HL-60 (cell line): ENCODE measurements around the gene CCNK.

ENCODE experiments used
- DNase-seq, 2 experiments: peaks; one replicate each; pipeline ENCODE4 v3.0.0-alpha.2; 2010 to 2020; ENCODE audit warnings: low read depth in 1 of 2, low spot score in 1 of 2
- H3K27ac ChIP-seq: fragments of 250-450 bp; sonication (Bioruptor Pico); replicated peaks from 2 replicates; pipeline ENCODE4 v1.5.1; 2020; ENCODE audit warnings: mild to moderate bottlenecking, moderate library complexity
- H3K27me3 ChIP-seq: fragments of 250-450 bp; sonication (Bioruptor Pico); 2 replicates; pipeline ENCODE4 v1.5.1; 2021; ENCODE audit warnings: mild to moderate bottlenecking, moderate library complexity; ENCODE audit not compliant: insufficient read depth, poor library complexity, severe bottlenecking
- H3K4me3 ChIP-seq: replicated peaks from 2 replicates; pipeline ENCODE4 v1.5.1; 2011; ENCODE audit warnings: mild to moderate bottlenecking, control low read depth, low read length; ENCODE audit not compliant: insufficient read depth
- GABPA ChIP-seq: IDR thresholded peaks from 2 replicates; pipeline ENCODE4 v1.6.1; 2012; ENCODE audit warnings: low read depth
- POLR2AphosphoS5 ChIP-seq: IDR thresholded peaks from 2 replicates; pipeline ENCODE4 v1.6.1; 2012; ENCODE audit warnings: low read depth
- SPI1 ChIP-seq: IDR thresholded peaks from 2 replicates; pipeline ENCODE4 v1.6.1; 2012; ENCODE audit warnings: low read depth, mild to moderate bottlenecking, borderline replicate concordance
- TF ChIP-seq, protein P1 (sequence below): IDR thresholded peaks from one replicate; pipeline ENCODE4 v1.5.1; 2011; ENCODE audit warnings: low read length, control low read depth, inconsistent platforms; ENCODE audit not compliant: insufficient read depth
- TF ChIP-seq, protein P2 (sequence below): IDR thresholded peaks from 2 replicates; pipeline ENCODE4 v1.6.1; 2012; ENCODE audit warnings: low read depth; ENCODE audit not compliant: insufficient replicate concordance

The CCNK gene

DNA sequence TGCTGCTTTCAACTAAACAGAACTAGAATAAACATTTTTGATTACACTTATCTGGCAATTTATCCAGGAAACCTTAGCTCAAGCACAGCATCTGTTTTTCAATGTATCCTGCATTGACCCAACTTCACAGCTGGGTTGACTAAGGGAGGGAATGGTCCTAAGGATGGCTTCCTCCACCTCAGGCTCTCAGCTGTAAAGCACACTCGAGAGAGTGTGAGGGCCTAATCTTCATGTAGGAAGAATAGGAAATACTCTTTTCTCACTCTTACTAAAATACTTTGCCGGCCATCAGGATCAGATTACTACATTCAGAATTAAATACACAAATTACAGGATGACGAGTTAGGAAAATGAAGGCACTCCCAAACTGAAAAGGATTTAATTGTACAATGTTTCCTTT lies 7.8 kb upstream of the CCNK start:
- no peak for DNase-seq
- H3K4me3 ChIP-seq = no peak overlapping the region
- TF ChIP-seq SPI1 (no peak), POLR2AphosphoS5 (no peak), GABPA (no peak)
- TF ChIP-seq, protein P1, sequence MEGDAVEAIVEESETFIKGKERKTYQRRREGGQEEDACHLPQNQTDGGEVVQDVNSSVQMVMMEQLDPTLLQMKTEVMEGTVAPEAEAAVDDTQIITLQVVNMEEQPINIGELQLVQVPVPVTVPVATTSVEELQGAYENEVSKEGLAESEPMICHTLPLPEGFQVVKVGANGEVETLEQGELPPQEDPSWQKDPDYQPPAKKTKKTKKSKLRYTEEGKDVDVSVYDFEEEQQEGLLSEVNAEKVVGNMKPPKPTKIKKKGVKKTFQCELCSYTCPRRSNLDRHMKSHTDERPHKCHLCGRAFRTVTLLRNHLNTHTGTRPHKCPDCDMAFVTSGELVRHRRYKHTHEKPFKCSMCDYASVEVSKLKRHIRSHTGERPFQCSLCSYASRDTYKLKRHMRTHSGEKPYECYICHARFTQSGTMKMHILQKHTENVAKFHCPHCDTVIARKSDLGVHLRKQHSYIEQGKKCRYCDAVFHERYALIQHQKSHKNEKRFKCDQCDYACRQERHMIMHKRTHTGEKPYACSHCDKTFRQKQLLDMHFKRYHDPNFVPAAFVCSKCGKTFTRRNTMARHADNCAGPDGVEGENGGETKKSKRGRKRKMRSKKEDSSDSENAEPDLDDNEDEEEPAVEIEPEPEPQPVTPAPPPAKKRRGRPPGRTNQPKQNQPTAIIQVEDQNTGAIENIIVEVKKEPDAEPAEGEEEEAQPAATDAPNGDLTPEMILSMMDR = no peak
- TF ChIP-seq, protein P2, sequence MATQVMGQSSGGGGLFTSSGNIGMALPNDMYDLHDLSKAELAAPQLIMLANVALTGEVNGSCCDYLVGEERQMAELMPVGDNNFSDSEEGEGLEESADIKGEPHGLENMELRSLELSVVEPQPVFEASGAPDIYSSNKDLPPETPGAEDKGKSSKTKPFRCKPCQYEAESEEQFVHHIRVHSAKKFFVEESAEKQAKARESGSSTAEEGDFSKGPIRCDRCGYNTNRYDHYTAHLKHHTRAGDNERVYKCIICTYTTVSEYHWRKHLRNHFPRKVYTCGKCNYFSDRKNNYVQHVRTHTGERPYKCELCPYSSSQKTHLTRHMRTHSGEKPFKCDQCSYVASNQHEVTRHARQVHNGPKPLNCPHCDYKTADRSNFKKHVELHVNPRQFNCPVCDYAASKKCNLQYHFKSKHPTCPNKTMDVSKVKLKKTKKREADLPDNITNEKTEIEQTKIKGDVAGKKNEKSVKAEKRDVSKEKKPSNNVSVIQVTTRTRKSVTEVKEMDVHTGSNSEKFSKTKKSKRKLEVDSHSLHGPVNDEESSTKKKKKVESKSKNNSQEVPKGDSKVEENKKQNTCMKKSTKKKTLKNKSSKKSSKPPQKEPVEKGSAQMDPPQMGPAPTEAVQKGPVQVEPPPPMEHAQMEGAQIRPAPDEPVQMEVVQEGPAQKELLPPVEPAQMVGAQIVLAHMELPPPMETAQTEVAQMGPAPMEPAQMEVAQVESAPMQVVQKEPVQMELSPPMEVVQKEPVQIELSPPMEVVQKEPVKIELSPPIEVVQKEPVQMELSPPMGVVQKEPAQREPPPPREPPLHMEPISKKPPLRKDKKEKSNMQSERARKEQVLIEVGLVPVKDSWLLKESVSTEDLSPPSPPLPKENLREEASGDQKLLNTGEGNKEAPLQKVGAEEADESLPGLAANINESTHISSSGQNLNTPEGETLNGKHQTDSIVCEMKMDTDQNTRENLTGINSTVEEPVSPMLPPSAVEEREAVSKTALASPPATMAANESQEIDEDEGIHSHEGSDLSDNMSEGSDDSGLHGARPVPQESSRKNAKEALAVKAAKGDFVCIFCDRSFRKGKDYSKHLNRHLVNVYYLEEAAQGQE = no peak
- H3K27ac ChIP-seq = no peak overlapping the region
- H3K27me3 ChIP-seq = no peaks in the 10 kb centered on the region

DNA sequence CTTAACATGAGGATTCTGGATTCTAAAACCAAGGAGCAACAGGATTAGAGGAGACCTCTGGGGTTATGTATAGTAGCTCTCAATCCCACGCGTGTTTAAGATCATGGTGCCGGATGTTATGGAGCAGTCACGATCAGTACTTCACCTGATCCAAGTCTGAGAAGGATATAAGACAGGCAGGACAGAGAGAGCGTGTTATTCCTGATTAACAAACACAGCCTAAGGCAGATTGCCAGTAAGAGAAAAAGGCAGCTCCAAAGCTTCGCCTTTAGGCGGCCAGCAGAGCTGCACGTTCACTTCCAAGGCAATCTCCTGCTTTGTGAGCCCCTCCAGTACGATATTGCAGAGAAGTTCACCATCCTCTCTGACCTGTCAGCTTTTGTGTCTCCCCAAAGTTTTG lies 6.0 kb upstream of the CCNK start:
- no peaks in the 10 kb centered on the region for H3K27me3 ChIP-seq
- TF ChIP-seq, protein P1 = no peak
- TF ChIP-seq, protein P2 = no peak
- no peak for TF ChIP-seq SPI1
- TF ChIP-seq POLR2AphosphoS5 = no peak
- TF ChIP-seq GABPA = no peak
- H3K4me3 ChIP-seq = no peak overlapping the region
- DNase-seq = no peak
- no peak overlapping the region for H3K27ac ChIP-seq

DNA sequence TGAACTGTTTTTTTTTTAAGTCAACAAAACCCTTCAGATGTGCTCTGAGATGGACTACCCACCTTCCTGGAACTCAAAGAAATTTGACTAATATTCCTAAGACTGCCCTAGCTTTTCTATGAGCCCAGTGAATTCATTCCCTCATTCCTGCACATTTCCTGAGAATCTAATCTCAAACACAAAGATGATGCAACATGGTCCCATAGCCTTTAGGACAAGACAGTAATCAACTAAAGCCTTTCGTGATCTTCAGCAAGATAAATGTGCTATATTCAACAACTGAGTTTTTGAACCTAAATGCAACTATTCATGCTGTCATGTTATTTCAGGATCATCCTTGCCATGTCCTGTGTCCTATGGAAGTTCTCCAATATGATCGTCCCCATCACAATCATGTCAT lies 5.5 kb upstream of the CCNK start:
- Histone ChIP-seq H3K27me3 (no peaks in the 10 kb centered on the region), H3K27ac (no peak overlapping the region), H3K4me3 (no peak overlapping the region)
- TF ChIP-seq SPI1 (no peak), POLR2AphosphoS5 (no peak), GABPA (no peak)
- TF ChIP-seq, protein P1 = no peak
- TF ChIP-seq, protein P2 = no peak
- DNase-seq = no peak
